Mammary epithelial cell (primary cell): Measurements from ENCODE around the gene LTN1.

Source experiments
- CTCF ChIP-seq, 2 donors: IDR thresholded peaks in 1 of 2; conservative IDR thresholded peaks in 1 of 2; 2 replicates each; pipeline ENCODE4 v1.5.1; 2011 to 2012; ENCODE audit warnings: inconsistent platforms in 2 of 2, low read length in 2 of 2, mild to moderate bottlenecking in 2 of 2, control low read depth in 1 of 2, low read depth in 1 of 2; ENCODE audit not compliant: insufficient read depth in 1 of 2; ENCODE audit errors: extremely low read depth in 1 of 2
- EZH2 ChIP-seq: IDR thresholded peaks from 2 replicates; pipeline ENCODE4 v1.6.1; 2012; ENCODE audit warnings: low read length, inconsistent platforms, borderline replicate concordance

GRCh38 chr21:28882345-28882744, 110.3 kb downstream of the LTN1 start:
- TF ChIP-seq CTCF (conservative IDR thresholded peaks at IDR 0.05 in 1 of 2, IDR thresholded peaks at IDR 0.05 in 1 of 2; ENCODE audit: extremely low read depth in 1 of 2, insufficient read depth in 1 of 2, low read depth in 1 of 2, low read length in 2 of 2) (no peak), EZH2 (no peak)
